Esophagus mucosa (tissue), 1 donor: ENCODE measurements around the gene BCL2L1. TPM values are rescaled to one million over a fixed set of nuclear protein-coding genes. Genes with fewer than 3 reads are reported as not detected.
A peak's percentile ranks its signal among the peaks of the same experiment; 100 is the strongest.
"Not testable (repeated sequence)": the region's sequence is repeated elsewhere in the genome, so short reads cannot be mapped to it uniquely, and the experiment has no call there.

Source experiments
- ATAC-seq: fragments of 200-7000 bp; cut with Tn5 transposase; one replicate; pipeline ENCODE4 v1.9.1; 2020
- total RNA-seq: library from RNA; stranded (reverse); gene quantifications from one replicate; pipeline ENCODE4 v1.2.4, GENCODE V29; 2023
- donor health status: DM: yes; HTN: yes; CAD: no.

BCL2L1 gene
- 76.6 TPM for total RNA-seq

DNA sequence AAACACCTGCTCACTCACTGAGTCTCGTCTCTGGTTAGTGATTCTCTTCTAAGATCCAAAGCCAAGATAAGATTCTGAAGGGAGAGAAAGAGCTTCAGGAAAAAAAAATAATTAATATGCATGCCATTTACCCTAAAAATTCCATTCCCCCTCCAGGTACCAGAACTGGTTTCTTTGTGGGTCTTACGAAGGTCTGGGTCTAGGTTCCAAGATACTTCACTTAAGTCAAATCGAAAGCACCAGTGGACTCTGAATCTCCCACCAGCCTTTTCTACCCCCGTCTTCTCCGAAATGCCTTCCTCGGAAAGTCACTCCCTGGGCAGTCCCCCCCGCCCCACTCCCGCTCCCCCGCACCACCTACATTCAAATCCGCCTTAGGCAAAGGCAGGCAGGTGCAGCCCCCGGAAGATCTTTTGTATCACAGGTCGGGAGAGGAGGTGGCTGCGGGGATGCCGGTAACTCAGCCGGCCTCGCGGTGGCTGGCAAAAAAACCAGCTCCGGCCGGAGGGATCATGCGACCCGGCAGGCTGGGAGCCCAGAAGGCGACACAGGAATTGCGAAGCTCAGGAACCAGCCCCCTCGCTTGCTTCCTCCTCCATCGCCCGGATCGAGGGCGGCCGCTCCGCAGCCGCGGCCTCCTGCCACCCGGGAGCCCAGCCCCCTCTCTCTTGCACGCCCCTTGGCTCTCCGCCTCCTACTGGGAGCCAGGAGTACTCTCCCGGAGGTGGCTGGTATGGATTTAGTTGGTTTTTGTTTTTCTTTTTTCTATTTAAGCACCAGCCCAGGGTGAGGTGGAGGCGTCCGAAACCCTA is at the start of gene BCL2L1:
TSS of gene BCL2L1 (minus strand) at position 612 of the 812 bp plus-strand sequence. CDS start 650 bp downstream, outside the sequence.
- peak; percentile 57 for ATAC-seq

DNA sequence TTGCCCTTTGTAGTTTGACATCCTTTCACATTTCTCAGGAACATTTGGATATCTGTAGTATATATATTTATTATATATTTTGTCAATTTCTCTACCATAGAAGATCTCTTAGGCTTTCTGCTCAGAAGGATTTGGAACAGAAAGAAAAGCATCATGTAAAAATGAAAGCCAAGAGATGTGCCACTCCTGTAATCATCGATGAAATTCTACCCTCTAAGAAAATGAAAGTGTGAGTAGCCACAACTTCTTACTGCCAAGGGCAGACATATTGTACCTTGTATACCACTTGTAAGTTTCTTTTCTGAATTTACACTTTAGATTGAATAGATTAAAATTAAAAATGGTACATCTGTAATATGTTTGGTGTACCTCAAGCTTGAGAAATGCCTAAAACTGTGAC is 47.6 kb upstream of the BCL2L1 start:
- no peak for ATAC-seq

- ATAC-seq: no peak
Measured at GRCh38 chr20:31769681-31770080, 47.0 kb upstream of the BCL2L1 start.

- no peak for ATAC-seq
Measured at GRCh38 chr20:31767805-31768204, 45.1 kb upstream of the BCL2L1 start.

- no peak for ATAC-seq
Measured at GRCh38 chr20:31764641-31765305, 42.1 kb upstream of the BCL2L1 start.

- no peak for ATAC-seq
Measured at GRCh38 chr20:31760519-31761240, 38.0 kb upstream of the BCL2L1 start.

- ATAC-seq: no peak
Measured at GRCh38 chr20:31759836-31760518, 37.3 kb upstream of the BCL2L1 start.

GRCh38 chr20:31758991-31759390 is 36.3 kb upstream of the BCL2L1 start:
- ATAC-seq: no peak

DNA sequence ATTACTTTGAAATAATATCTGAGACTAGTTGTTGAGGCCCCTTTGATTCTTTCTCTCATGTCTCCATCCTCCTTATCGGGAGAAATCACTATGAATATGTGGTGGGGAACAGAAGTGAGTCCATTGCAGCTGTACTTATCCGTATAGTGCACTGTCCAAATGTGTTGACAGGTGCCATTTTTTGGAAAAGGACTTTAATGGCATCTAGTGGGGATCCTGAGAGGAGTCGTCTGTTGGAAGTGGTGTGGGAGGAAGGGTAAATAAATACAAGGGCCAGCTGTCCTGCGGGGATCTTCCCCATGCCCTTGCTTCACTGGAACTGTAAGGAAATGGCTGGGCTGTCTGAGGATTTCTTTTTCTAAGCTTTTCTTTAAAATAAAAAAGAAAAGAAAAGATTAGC is 35.9 kb upstream of the BCL2L1 start:
- ATAC-seq: no peak

DNA sequence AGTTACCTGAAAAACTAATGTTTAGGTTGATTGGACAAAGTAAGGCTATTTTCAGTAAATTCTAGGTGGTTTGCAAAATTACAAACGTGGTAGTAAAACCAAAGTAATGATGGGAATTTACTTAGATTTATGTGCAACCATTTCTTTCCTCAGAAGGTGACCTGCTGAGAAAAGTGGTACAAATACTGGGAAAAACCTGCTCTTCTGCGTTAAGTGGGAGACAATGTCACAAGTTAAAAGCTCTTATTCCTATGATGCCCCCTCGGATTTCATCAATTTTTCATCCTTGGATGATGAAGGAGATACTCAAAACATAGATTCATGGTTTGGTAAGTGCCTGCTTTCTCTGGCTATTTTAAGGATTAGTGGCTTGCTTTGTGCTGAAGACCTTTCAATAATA is 34.6 kb upstream of the BCL2L1 start:
- no peak for ATAC-seq

- ATAC-seq: no peak
Measured at GRCh38 chr20:31751126-31751525, 28.5 kb upstream of the BCL2L1 start.

DNA sequence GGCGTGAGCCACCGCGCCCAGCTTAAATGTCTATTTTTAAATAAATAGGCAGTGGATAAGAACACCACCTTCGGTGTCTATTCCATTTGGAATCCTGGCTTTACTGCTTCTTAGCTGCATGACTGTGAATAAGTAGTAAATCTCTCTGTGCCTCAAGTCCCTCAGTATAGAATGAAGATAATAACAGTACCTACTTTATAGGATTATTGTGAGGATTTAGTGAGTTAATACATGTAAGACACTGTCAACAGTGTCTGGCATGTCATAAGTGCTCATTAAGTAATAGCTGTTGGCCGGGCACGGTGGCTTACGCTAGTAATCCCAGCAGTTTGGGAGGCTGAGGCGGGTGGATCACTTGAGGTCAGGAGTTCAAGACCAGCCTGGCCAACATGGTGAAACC is 26.6 kb upstream of the BCL2L1 start:
- peak; percentile 90 for ATAC-seq

GRCh38 chr20:31747640-31748039 is 25.0 kb upstream of the BCL2L1 start:
- ATAC-seq: no peak

DNA sequence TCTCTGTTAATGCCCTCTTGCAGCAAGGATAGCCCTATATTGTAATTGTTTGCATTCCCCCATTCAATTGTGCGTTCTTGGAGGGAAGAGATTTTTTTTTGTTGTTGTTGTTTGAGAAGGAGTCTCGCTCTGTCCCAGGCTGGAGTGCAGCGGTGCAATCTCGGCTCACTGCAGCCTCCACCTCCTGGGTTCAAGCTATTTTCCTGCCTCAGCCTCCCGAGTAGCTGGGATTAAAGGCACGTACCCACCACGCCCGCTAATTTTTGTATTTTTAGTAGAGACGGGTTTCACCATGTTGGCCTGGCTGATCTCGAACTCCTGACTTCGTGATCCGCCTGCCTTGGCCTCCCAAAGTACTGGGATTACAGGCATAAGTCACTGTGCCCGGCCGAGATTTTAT is 24.4 kb upstream of the BCL2L1 start:
- not testable (repeated sequence) for ATAC-seq

DNA sequence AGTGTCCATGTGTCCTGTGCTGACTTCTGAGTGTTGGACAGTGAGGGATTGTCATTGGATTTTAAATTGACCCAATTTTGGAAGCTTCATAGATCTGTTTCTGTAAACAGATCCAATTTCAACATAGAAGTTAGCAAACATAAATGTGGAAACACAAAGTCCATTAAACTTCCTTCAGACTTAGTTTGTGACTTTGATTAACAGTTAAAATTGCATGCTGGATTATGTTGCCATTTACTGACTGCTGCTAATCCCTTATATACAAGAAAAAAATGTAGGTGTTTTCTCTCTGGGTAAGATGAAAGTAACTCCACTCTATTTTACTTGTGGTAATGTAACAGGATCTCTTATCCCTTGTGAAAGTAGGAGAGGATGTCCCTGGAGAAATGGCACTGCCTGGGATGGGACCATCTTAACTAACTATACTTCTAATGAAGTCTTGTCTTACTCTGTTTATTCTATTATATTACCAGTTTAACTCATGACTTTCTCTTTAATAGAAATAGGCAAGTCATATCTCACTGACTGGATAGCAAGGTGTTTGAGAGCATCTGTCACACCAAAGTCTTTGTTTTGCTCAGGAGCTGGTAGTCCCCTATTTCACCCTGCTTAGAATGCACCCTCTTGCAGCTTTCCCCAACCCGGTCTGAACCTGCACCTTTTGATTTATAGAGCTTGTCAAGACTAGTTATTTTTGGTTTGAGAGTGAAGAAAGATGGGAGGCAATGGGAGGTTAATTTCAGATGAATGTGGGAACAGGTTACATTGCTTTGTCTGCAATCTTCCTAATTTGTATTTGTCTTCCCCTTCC is 23.6 kb upstream of the BCL2L1 start:
- ATAC-seq: no peak

DNA sequence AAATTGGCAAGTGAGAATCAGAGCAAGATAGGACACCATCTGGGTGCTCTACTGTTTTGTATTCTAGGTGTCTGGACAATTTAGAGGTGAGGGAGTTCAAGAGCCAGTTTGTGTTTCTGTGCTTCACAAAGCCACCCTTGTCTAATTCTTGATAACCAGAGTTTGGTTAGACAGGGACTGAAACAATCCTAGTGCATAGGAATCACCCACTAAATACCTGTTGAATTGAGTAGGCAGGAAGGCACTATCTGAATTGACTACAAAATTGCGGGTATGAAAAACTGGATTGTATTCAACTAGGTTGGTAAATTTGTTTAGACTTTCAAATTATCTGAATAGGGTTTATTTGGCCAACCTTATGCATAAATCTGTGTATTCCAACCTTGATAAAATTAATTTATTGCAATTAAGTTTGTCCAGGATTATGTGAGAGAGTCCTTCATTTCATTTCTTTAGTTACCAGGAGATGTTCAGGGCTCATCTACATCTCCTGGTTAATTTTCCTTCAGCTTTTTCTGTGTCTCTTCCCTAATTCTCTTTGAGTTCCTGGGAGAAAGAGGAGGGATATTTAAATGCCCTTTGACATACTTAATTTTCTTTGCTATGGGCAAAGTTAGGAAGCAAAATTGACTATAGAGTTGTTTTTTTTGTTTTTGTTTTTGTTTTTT is 18.1 kb upstream of the BCL2L1 start:
- ATAC-seq: no peak

DNA sequence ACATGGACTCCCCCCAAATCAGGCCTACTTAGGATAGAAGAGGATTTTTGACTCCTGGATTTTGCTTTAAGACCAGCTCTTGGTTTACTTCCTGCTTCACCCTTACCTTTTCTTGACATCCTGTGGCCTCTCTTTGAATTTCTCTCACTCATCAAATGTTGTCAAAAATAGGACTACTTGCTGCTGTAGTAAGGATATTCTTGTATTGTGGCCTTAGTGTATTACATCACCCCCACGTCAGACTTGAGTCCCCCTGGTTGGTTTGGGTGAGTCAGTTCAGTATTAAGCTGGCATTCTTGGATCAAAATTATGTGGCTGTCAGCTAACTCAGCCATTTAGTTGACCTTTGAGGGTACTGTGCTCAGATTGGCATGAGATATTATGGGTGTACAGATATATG is 17.5 kb upstream of the BCL2L1 start:
- no peak for ATAC-seq

DNA sequence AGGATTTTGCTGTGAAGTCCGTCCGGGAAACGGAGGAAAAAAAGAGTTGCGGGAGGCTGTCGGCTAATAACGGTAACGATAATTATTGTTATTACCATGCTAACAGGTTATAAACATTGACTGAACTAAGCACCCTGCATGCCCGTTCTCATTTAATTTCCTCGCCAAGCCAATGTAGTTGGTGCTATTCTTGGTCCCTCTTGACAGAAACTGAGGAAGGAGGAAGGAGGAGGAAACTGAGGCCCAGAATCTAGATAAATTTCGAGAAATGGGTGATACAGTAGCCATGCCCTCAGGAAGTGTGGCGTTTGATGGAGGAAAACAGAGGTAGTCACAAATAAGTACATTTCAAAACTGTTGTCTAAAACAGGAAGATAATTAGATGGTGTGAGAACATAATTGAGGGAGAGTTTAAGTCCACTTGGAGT is 16.9 kb upstream of the BCL2L1 start:
- no peak for ATAC-seq

GRCh38 chr20:31738729-31739549 is 16.3 kb upstream of the BCL2L1 start, which contains the start of gene TPX2:
Gene TPX2 (plus strand): TSS chr20:31739290. CDS start chr20:31757477, 18,187 bp downstream.
- peak; percentile 99 for ATAC-seq

DNA sequence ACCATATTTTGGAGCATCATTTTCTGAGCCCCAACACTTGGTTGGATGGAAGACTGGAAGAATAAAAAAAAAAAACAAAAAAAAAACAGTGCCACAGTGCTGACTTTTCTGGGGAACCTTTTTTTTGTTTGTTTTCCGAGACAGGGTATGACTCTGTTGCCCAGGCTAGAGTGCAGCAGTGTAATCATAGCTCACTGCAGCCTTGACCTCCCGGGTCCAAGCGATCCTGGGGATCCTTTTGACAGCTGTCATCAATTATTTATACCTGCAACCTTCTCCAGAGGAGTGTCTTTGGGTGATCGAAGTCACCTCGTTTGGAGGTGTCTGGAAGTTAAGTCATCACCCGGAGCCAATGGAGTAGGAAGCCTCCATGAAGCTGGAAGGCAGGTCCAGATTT is 8.7 kb upstream of the BCL2L1 start:
- ATAC-seq: no peak
